Breast epithelium (tissue), 3 donors: ENCODE measurements around the gene ATG9B.

Experiments used
- CTCF ChIP-seq, 3 donors: fragments of 450-650 bp; IDR thresholded peaks; one replicate each; pipeline ENCODE4 v1.5.1; 2016 to 2017; ENCODE audit warnings: antibody characterized with exemption in 3 of 3, mild to moderate bottlenecking in 3 of 3, moderate library complexity in 3 of 3
- POLR2A ChIP-seq: fragments of 450-650 bp; IDR thresholded peaks from one replicate; pipeline ENCODE4 v1.6.1; 2016; ENCODE audit warnings: antibody characterized with exemption, mild to moderate bottlenecking, moderate library complexity
- POLR2AphosphoS5 ChIP-seq, 3 donors: sonication (generic); formaldehyde crosslinking; IDR thresholded peaks; one replicate each; pipeline ENCODE4 v1.6.1; 2017; ENCODE audit warnings: antibody characterized with exemption in 3 of 3

GRCh38 chr7:151010307-151011096 lies 13.8 kb downstream of the ATG9B start:
- TF ChIP-seq CTCF (IDR thresholded peaks at IDR 0.05) (no peak), POLR2A (no peak), POLR2AphosphoS5 (IDR thresholded peaks at IDR 0.05) (no peak)
